Measurements from ENCODE around the gene RABGAP1L. TPM values are rescaled to one million over a fixed set of nuclear protein-coding genes. Genes with fewer than 3 reads are reported as not detected.
"Not testable (repeated sequence)": the region's sequence is repeated elsewhere in the genome, so short reads cannot be mapped to it uniquely, and the experiment has no call there.

Gene RABGAP1L
- total RNA-seq, 2 experiments from 2014 or later, result 20.2 to 22.6 TPM

- Mint-ChIP-seq H3K4me3 (no peak overlapping the region), H3K36me3 (peaks cover 17% of the 10 kb centered on the region), H3K9me3 (no peaks in the 10 kb centered on the region), H3K27me3 (no peaks in the 10 kb centered on the region), H3K4me1 (peaks cover 52% of the 10 kb centered on the region), H3K27ac (no peak overlapping the region)
- no peak for DNase-seq
Observed at GRCh38 chr1:174165471-174166137, 6.3 kb downstream of the RABGAP1L start.

GRCh38 chr1:174166530-174167264 lies 7.4 kb downstream of the RABGAP1L start:
- H3K36me3 Mint-ChIP-seq, result peaks cover 17% of the 10 kb centered on the region
- no peaks in the 10 kb centered on the region for H3K9me3 Mint-ChIP-seq
- H3K27ac Mint-ChIP-seq, result no peak overlapping the region
- H3K27me3 Mint-ChIP-seq, result no peaks in the 10 kb centered on the region
- no peak for DNase-seq
- peaks cover 47% of the 10 kb centered on the region for H3K4me1 Mint-ChIP-seq
- no peak overlapping the region for H3K4me3 Mint-ChIP-seq

GRCh38 chr1:174167265-174167803 lies 8.0 kb downstream of the RABGAP1L start:
- peaks cover 48% of the 10 kb centered on the region for H3K4me1 Mint-ChIP-seq
- no peaks in the 10 kb centered on the region for H3K27me3 Mint-ChIP-seq
- no peak overlapping the region for H3K4me3 Mint-ChIP-seq
- H3K9me3 Mint-ChIP-seq, result no peaks in the 10 kb centered on the region
- peaks cover 15% of the 10 kb centered on the region for H3K36me3 Mint-ChIP-seq
- no peak overlapping the region for H3K27ac Mint-ChIP-seq
- DNase-seq, result no peak

- no peak for DNase-seq
- Mint-ChIP-seq H3K27me3 (no peaks in the 10 kb centered on the region), H3K27ac (no peak overlapping the region), H3K4me1 (peaks cover 49% of the 10 kb centered on the region), H3K9me3 (no peaks in the 10 kb centered on the region), H3K36me3 (peaks cover 15% of the 10 kb centered on the region), H3K4me3 (no peak overlapping the region)
Observed at GRCh38 chr1:174169342-174169741, 10.0 kb downstream of the RABGAP1L start.

- H3K27ac Mint-ChIP-seq, result no peak overlapping the region
- H3K9me3 Mint-ChIP-seq, result no peaks in the 10 kb centered on the region
- peaks cover 9% of the 10 kb centered on the region for H3K36me3 Mint-ChIP-seq
- no peak overlapping the region for H3K4me3 Mint-ChIP-seq
- no peak for DNase-seq
- H3K27me3 Mint-ChIP-seq, result no peaks in the 10 kb centered on the region
- peaks cover 45% of the 10 kb centered on the region for H3K4me1 Mint-ChIP-seq
Observed at GRCh38 chr1:174171073-174171472, 11.8 kb downstream of the RABGAP1L start.

- H3K27me3 Mint-ChIP-seq, result no peaks in the 10 kb centered on the region
- peaks cover 21% of the 10 kb centered on the region for H3K36me3 Mint-ChIP-seq
- H3K4me3 Mint-ChIP-seq, result no peak overlapping the region
- H3K4me1 Mint-ChIP-seq, result peaks cover 23% of the 10 kb centered on the region
- no peak for DNase-seq
- no peak overlapping the region for H3K27ac Mint-ChIP-seq
- H3K9me3 Mint-ChIP-seq, result peaks cover 11% of the 10 kb centered on the region
Observed at GRCh38 chr1:174174461-174175329, 15.4 kb downstream of the RABGAP1L start.

GRCh38 chr1:174178459-174178858 lies 19.1 kb downstream of the RABGAP1L start:
- Mint-ChIP-seq H3K36me3 (peaks cover 21% of the 10 kb centered on the region), H3K9me3 (peaks cover 11% of the 10 kb centered on the region), H3K4me1 (peaks cover 11% of the 10 kb centered on the region)
- not testable (repeated sequence) for H3K27ac Mint-ChIP-seq, DNase-seq, H3K27me3 Mint-ChIP-seq, H3K4me3 Mint-ChIP-seq

GRCh38 chr1:174189428-174190062 lies 30.2 kb downstream of the RABGAP1L start:
- Mint-ChIP-seq H3K36me3 (peaks cover 11% of the 10 kb centered on the region), H3K27me3 (no peaks in the 10 kb centered on the region), H3K9me3 (peaks cover 3% of the 10 kb centered on the region), H3K27ac (no peak overlapping the region), H3K4me1 (peaks cover 14% of the 10 kb centered on the region), H3K4me3 (no peak overlapping the region)
- no peak for DNase-seq

- no peak overlapping the region for H3K27ac Mint-ChIP-seq
- H3K27me3 Mint-ChIP-seq, result no peaks in the 10 kb centered on the region
Observed at GRCh38 chr1:174190691-174191199, 31.4 kb downstream of the RABGAP1L start.

GRCh38 chr1:174191349-174191862 lies 32.1 kb downstream of the RABGAP1L start:
- Mint-ChIP-seq H3K4me3 (no peak overlapping the region), H3K4me1 (peaks cover 19% of the 10 kb centered on the region), H3K9me3 (peaks cover 3% of the 10 kb centered on the region), H3K27me3 (no peaks in the 10 kb centered on the region), H3K27ac (no peak overlapping the region), H3K36me3 (peaks cover 9% of the 10 kb centered on the region)
- no peak for DNase-seq

More at GRCh38 chr1:174190691-174191199, 31.4 kb downstream of the RABGAP1L start:
- Mint-ChIP-seq H3K9me3 (peaks cover 3% of the 10 kb centered on the region), H3K4me1 (peaks cover 19% of the 10 kb centered on the region), H3K36me3 (peaks cover 9% of the 10 kb centered on the region), H3K4me3 (no peak overlapping the region)
- no peak for DNase-seq

GRCh38 chr1:174194461-174194860 lies 35.1 kb downstream of the RABGAP1L start:
- Mint-ChIP-seq H3K36me3 (peaks cover 2% of the 10 kb centered on the region), H3K4me3 (no peak overlapping the region), H3K9me3 (no peaks in the 10 kb centered on the region), H3K4me1 (peaks cover 19% of the 10 kb centered on the region), H3K27me3 (no peaks in the 10 kb centered on the region), H3K27ac (no peak overlapping the region)
- no peak for DNase-seq

- peaks cover 25% of the 10 kb centered on the region for H3K4me1 Mint-ChIP-seq
- DNase-seq, result no peak
- no peak overlapping the region for H3K27ac Mint-ChIP-seq
- H3K36me3 Mint-ChIP-seq, result peaks cover 9% of the 10 kb centered on the region
- no peak overlapping the region for H3K4me3 Mint-ChIP-seq
- H3K27me3 Mint-ChIP-seq, result no peaks in the 10 kb centered on the region
- no peaks in the 10 kb centered on the region for H3K9me3 Mint-ChIP-seq
Observed at GRCh38 chr1:174197088-174197487, 37.8 kb downstream of the RABGAP1L start.

- DNase-seq, result no peak
- Mint-ChIP-seq H3K27me3 (no peaks in the 10 kb centered on the region), H3K36me3 (peaks cover 9% of the 10 kb centered on the region), H3K4me1 (peaks cover 25% of the 10 kb centered on the region), H3K4me3 (no peak overlapping the region), H3K27ac (no peak overlapping the region), H3K9me3 (no peaks in the 10 kb centered on the region)
Observed at GRCh38 chr1:174197547-174197946, 38.2 kb downstream of the RABGAP1L start.

GRCh38 chr1:174198202-174198601 lies 38.9 kb downstream of the RABGAP1L start:
- Mint-ChIP-seq H3K36me3 (peaks cover 9% of the 10 kb centered on the region), H3K4me1 (peaks cover 25% of the 10 kb centered on the region), H3K4me3 (no peak overlapping the region), H3K27ac (no peak overlapping the region), H3K9me3 (peaks cover under 1% of the 10 kb centered on the region), H3K27me3 (no peaks in the 10 kb centered on the region)
- no peak for DNase-seq

Measured in activated naive CD8-positive, alpha-beta T cell treated with anti-CD3 and anti-CD28 coated beads for 36 hours (primary cell).